Activated CD8-positive, alpha-beta memory T cell treated with anti-CD3 and anti-CD28 coated beads, Interleukin-2, amount 10 ng/mL, durations not matched to agents 7 days and 5 days (primary cell): ENCODE data around the gene PPP1R14D. TPM values are rescaled to one million over a fixed set of nuclear protein-coding genes. Genes with fewer than 3 reads are reported as not detected.
"Not testable (repeated sequence)": the region's sequence is repeated elsewhere in the genome, so short reads cannot be mapped to it uniquely, and the experiment has no call there.

ENCODE experiments used
- ATAC-seq: fragments of 150-1000 bp; cut with Tn5 transposase; one replicate; pipeline ENCODE4 v1.10.0; 2021; ENCODE audit warnings: moderate library complexity
- CTCF ChIA-PET: fragments of 350-600 bp; sonication (Branson Sonifier 250); formaldehyde crosslinking; loops from one replicate; lab custom pipeline; 2021; ENCODE audit warnings: antibody characterized with exemption; lab: Charles Lee
- DNase-seq: peaks from one replicate; pipeline ENCODE4 v3.0.0-alpha.2; 2020
- H3K27ac Mint-ChIP-seq: one replicate; pipeline ENCODE4 v1.8.0; 2021; ENCODE audit warnings: mild to moderate bottlenecking, mixed read lengths
- H3K27me3 Mint-ChIP-seq: one replicate; pipeline ENCODE4 v1.8.0; 2021; ENCODE audit warnings: mixed read lengths
- H3K36me3 Mint-ChIP-seq: one replicate; pipeline ENCODE4 v1.8.0; 2021; ENCODE audit warnings: mild to moderate bottlenecking, mixed read lengths
- H3K4me1 Mint-ChIP-seq: one replicate; pipeline ENCODE4 v1.8.0; 2021; ENCODE audit warnings: mixed read lengths
- H3K4me3 Mint-ChIP-seq: one replicate; pipeline ENCODE4 v1.8.0; 2021; ENCODE audit warnings: mild to moderate bottlenecking, moderate library complexity, mixed read lengths
- H3K9me3 Mint-ChIP-seq: one replicate; pipeline ENCODE4 v1.8.0; 2022; ENCODE audit warnings: low read depth, mixed read lengths
- total RNA-seq, 2 experiments: library from RNA; stranded (reverse); gene quantifications; one replicate each; pipeline ENCODE4 v1.2.3, GENCODE V29; 2021

PPP1R14D gene
- total RNA-seq, 2 experiments from 2014 or later = not detected

DNA sequence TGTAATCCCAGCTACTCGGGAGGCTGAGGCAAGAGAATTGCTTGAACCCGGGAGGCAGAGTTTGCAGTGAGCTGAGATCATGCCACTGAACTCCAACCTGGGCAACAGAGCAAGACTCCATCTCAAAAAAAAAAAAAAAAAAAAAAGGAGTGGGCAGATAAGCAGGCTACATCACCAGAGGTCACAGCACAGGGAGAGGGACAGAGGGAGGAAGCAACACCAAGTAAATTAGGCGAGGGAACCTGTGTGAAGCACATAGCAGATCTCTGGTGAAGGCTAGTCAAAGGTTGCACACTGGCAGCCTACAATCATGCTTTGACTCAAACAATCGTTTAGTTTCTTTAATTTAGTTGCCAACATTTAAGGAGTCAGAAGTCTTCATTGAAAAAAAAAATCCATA lies 32.6 kb upstream of the PPP1R14D start:
- peaks cover 20% of the 10 kb centered on the region for H3K4me1 Mint-ChIP-seq
- ATAC-seq, H3K27me3 Mint-ChIP-seq, H3K27ac Mint-ChIP-seq, DNase-seq, H3K4me3 Mint-ChIP-seq, H3K36me3 Mint-ChIP-seq, H3K9me3 Mint-ChIP-seq: not testable (repeated sequence)
- CTCF ChIA-PET = interaction anchor here (1.0 to 7.9 kb wide), 4 partner anchors 13 to 38 kb away, joined by 5 to 406 read pairs (median 202); partner anchors contain the start of genes RHOV, SPINT1 and VPS18

DNA sequence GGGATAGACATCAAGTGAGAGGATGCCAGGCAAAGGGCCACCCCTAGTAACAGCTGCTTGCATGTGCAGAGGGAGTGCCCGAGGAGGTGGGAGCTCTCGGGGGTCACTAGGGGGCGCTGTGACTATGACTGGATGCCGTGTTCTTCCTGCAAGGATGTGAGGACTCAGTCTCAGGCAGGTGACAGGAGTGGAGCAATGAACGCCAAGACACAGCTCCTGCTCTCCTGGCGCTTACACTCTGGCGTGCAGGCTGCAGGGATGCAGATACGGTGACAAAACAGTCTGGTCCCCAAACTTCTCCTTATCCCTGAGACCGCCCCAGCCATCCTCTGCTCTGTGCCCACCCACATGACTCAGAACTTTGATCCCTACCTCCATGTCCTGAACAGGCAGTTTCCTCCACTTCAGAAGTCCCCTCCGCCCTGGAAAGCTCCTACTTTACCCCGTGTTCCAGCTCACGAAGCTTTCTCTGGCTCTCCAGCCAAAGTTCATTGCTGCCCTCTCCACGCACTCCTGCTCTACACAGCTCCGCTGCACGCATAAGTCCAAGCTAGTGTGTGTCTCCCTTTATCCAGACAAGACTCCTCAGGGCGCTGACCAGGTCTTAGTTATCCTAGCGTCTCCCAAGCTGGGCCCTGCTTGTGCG lies 30.8 kb upstream of the PPP1R14D start:
- DNase-seq (peak; percentile 91), ATAC-seq (peak; percentile 88)
- Mint-ChIP-seq H3K27ac (no peak overlapping the region), H3K9me3 (no peaks in the 10 kb centered on the region), H3K36me3 (no peaks in the 10 kb centered on the region), H3K27me3 (peaks cover 8% of the 10 kb centered on the region), H3K4me3 (no peak overlapping the region), H3K4me1 (peaks cover 20% of the 10 kb centered on the region)
- CTCF ChIA-PET = interaction anchor here (0.6 to 7.9 kb wide), 45 partner anchors 10 to 536 kb away, joined by 3 to 406 read pairs (median 4); partner anchors contain the start of genes CHP1, DLL4, DNAJC17 and INAFM2

DNA sequence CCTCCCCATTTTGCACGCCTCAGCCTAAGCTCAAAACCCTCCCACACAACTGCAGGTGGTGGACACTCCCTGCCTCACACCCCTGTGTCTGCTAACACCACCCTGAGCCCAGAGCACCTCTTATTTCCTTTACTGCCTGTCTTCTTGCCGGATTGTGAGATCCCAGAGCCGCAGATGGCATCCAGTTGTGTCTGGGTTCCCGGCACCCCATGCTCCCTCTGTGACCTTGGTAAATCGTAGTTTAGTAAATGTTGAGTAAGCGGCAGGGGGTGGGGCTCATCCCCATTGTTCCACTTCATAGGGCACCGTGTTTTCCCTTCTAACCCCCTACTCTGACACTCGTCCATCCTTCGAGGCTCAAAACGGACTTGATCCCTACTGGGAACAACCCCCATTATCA lies 30.2 kb upstream of the PPP1R14D start:
- CTCF ChIA-PET = interaction anchor here (0.6 to 7.9 kb wide), 48 partner anchors 9 to 536 kb away, joined by 3 to 406 read pairs (median 4); partner anchors contain the start of genes DLL4, DNAJC17, INAFM2 and RAD51
- H3K36me3 Mint-ChIP-seq = no peaks in the 10 kb centered on the region

DNA sequence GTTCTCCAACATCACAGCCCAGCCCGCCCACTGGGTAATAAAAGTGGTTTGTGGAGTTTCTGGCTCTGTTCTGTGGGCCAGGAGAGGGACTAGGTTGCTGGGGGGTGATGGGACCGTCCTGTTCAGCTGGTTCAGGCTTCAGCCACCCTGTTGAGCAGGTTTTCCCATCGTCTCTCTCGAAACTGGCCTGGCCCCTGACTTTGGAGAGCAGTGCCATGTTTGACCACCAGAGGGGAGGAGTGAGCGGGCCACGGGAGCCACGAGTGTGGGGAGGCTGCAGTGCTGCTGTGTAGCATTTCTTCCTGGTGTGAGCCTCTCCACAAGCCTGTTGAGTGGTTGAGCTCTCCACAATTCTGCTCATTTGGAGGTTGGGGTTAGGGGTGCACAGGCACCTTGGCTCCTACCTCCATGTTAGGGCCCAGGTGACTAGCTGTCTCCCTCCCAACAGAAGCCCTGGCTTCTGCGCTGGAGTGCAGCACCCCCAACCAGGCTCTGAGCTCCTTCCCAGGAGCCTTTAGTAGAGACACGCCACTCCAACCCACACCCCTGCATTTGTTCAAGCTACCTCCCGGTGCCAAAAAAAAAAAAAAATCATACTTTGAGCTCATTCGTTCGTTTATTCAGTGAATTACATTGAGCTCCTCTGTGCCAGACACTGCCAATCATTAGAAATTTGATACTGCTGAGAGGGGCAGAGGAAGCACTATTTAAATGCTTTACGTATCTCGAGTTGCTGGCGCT lies 29.3 kb upstream of the PPP1R14D start:
- H3K4me3 Mint-ChIP-seq = no peak overlapping the region
- DNase-seq (peak; percentile 89), ATAC-seq (peak; percentile 91)
- H3K9me3 Mint-ChIP-seq = no peaks in the 10 kb centered on the region
- CTCF ChIA-PET = interaction anchor here (0.5 to 7.9 kb wide), 49 partner anchors 8 to 1111 kb away, joined by 3 to 406 read pairs (median 4); partner anchors contain the start of genes DNAJC17, RAD51, RHOV and RPUSD2
- H3K27ac Mint-ChIP-seq = no peak overlapping the region
- H3K4me1 Mint-ChIP-seq = peaks cover 20% of the 10 kb centered on the region
- peaks cover 6% of the 10 kb centered on the region for H3K27me3 Mint-ChIP-seq
- no peaks in the 10 kb centered on the region for H3K36me3 Mint-ChIP-seq

More for the DNA sequence above, 30.2 kb upstream of the PPP1R14D start:
- peaks cover 8% of the 10 kb centered on the region for H3K27me3 Mint-ChIP-seq
- no peak for DNase-seq
- no peak for ATAC-seq
- peaks cover 20% of the 10 kb centered on the region for H3K4me1 Mint-ChIP-seq
- H3K27ac Mint-ChIP-seq = no peak overlapping the region
- no peaks in the 10 kb centered on the region for H3K9me3 Mint-ChIP-seq
- H3K4me3 Mint-ChIP-seq = no peak overlapping the region

DNA sequence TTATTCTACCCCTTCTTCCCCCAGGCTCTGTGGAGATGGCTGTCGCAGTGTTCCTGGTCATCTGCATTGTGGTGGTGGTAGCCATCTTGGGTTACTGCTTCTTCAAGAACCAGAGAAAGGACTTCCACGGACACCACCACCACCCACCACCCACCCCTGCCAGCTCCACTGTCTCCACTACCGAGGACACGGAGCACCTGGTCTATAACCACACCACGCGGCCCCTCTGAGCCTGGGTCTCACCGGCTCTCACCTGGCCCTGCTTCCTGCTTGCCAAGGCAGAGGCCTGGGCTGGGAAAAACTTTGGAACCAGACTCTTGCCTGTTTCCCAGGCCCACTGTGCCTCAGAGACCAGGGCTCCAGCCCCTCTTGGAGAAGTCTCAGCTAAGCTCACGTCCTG lies 28.2 kb upstream of the PPP1R14D start:
- H3K27ac Mint-ChIP-seq = no peak overlapping the region
- H3K4me3 Mint-ChIP-seq = no peak overlapping the region
- no peaks in the 10 kb centered on the region for H3K36me3 Mint-ChIP-seq
- H3K9me3 Mint-ChIP-seq = no peaks in the 10 kb centered on the region
- H3K27me3 Mint-ChIP-seq = peaks cover 4% of the 10 kb centered on the region
- peaks cover 20% of the 10 kb centered on the region for H3K4me1 Mint-ChIP-seq
- no peak for DNase-seq
- CTCF ChIA-PET = interaction anchor here (1.3 to 7.9 kb wide), 13 partner anchors 10 to 200 kb away, joined by 3 to 406 read pairs (median 22); partner anchors contain the start of genes RHOV, SPINT1 and VPS18
- ATAC-seq = no peak

DNA sequence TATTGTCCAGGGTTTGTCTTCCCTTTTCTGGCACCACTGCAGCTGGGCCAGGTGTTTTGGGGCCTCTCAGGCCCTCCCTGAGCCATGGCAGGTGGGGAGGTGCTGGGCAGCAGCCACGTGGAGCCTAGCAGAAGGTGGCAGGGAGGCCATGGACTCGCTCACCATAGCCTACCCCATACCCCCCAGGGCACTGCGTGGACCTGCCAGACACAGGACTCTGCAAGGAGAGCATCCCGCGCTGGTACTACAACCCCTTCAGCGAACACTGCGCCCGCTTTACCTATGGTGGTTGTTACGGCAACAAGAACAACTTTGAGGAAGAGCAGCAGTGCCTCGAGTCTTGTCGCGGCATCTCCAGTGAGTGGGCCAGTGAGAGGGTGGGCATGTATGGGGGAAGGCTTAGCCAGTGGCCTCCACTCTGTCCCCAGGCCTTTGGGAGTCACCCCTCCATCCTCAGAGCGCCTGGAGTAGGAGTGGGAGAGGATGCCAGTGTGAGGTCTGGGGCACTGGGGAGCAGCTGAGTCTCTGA lies 27.3 kb upstream of the PPP1R14D start:
- Mint-ChIP-seq H3K27me3 (peaks cover 4% of the 10 kb centered on the region), H3K36me3 (no peaks in the 10 kb centered on the region), H3K9me3 (no peaks in the 10 kb centered on the region), H3K4me3 (no peak overlapping the region), H3K27ac (no peak overlapping the region), H3K4me1 (peaks cover 20% of the 10 kb centered on the region)
- CTCF ChIA-PET = interaction anchor here (0.9 to 7.9 kb wide), 6 partner anchors 18 to 43 kb away, joined by 3 to 406 read pairs (median 97); partner anchors contain the start of genes RHOV and VPS18
- no peak for DNase-seq
- no peak for ATAC-seq

DNA sequence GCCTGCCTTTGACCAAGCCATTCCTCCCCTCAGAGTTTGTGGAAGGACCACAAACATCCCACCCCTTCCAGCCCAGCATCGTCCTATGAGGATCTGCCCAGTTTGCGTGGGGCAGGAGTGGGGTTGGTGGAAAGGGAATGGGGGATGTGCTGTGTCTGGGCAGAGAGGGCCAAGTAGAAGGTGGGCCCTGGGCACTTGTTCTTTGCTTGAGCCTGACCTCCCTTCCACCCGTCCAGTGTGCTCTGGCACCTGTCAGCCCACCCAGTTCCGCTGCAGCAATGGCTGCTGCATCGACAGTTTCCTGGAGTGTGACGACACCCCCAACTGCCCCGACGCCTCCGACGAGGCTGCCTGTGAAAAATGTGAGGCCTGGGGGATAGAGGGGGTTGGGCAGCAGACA lies 25.7 kb upstream of the PPP1R14D start:
- CTCF ChIA-PET = interaction anchor here (2.2 to 7.9 kb wide), 3 partner anchors 20 to 45 kb away, joined by 14 to 406 read pairs (median 180); partner anchors contain the start of genes RHOV and VPS18
- Mint-ChIP-seq H3K27ac (no peak overlapping the region), H3K4me1 (peaks cover 16% of the 10 kb centered on the region), H3K9me3 (no peaks in the 10 kb centered on the region), H3K27me3 (no peaks in the 10 kb centered on the region), H3K36me3 (no peaks in the 10 kb centered on the region), H3K4me3 (no peak overlapping the region)
- ATAC-seq (no peak), DNase-seq (no peak)

DNA sequence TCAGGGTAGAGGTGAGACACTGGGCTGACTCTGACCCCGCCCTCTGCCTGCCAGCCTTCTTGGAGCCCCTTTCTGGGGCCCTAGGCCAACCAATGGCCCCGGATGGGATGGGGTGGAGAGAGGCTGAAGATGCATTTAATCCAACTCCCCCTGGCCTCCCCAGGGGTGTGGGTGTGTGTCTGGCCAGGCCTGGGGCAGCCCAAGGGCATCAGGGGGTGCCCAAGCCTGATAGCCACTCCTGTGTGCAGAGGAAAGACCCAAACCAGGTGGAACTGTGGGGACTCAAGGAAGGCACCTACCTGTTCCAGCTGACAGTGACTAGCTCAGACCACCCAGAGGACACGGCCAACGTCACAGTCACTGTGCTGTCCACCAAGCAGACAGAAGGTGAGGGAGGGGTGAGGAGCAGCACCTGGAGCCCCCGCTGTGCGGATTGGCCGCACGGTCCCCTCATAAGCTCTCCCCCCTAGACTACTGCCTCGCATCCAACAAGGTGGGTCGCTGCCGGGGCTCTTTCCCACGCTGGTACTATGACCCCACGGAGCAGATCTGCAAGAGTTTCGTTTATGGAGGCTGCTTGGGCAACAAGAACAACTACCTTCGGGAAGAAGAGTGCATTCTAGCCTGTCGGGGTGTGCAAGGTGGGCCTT lies 24.9 kb upstream of the PPP1R14D start:
- no peaks in the 10 kb centered on the region for H3K9me3 Mint-ChIP-seq
- no peak overlapping the region for H3K27ac Mint-ChIP-seq
- CTCF ChIA-PET = interaction anchor here (2.2 kb wide), 1 partner anchor 38 kb away, joined by 14 read pairs; no protein-coding TSS in a partner anchor
- no peak overlapping the region for H3K4me3 Mint-ChIP-seq
- no peaks in the 10 kb centered on the region for H3K27me3 Mint-ChIP-seq
- peaks cover 11% of the 10 kb centered on the region for H3K4me1 Mint-ChIP-seq
- DNase-seq = no peak
- ATAC-seq = no peak
- H3K36me3 Mint-ChIP-seq = no peaks in the 10 kb centered on the region

DNA sequence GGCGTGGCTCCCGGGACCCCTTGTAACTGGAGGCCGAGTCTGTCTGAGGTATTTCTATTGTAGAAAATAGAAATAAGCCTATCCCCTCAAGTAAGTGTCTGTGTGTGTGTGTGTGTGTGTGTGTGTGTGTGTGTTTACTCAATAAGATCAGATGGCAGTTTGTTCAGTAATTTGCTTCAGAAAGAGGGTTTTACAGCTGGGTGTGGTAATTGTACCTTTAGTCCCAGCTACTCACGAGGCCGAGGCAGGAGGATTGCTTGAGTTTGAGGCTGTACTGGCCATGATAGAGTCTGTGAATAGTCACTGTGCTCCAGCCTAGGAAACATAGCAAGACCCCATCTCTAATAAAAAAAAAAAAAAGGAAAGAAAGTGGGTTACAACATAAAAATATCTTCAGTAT lies 24.0 kb upstream of the PPP1R14D start:
- no peak for ATAC-seq
- Mint-ChIP-seq H3K4me1 (peaks cover 7% of the 10 kb centered on the region), H3K27ac (no peak overlapping the region), H3K27me3 (no peaks in the 10 kb centered on the region), H3K36me3 (no peaks in the 10 kb centered on the region), H3K4me3 (no peak overlapping the region), H3K9me3 (no peaks in the 10 kb centered on the region)
- CTCF ChIA-PET = interaction anchor here (1.6 kb wide), 1 partner anchor 42 kb away, joined by 9 read pairs; the partner anchor contains the start of gene VPS18
- no peak for DNase-seq

DNA sequence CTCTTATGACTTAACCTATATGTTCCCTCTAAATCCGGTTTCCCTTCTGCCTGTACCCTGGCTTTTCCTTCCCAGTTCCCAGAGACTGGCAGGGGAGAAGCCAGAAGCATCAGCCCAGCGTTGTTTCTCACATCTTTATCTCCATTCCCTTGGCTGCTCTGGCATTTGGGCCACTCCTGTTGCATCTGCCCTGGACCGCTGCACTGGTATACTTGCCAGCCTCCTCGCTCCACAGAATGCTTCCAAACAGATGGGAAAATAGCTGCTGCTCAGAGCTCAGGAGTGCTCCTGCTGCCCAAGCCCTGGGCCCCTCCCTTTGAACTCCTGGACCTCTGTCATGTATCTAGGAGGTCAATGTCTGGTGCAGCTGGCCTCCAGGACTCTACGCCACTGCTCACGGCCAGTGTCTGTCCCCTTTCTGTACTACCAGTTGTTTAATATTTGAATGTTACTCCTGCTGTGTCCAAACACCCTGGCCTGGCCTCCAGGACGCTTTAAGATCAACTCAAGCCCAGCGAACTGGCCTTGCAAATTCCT lies 22.1 kb upstream of the PPP1R14D start:
- H3K9me3 Mint-ChIP-seq = no peaks in the 10 kb centered on the region
- peaks cover 13% of the 10 kb centered on the region for H3K4me1 Mint-ChIP-seq
- no peak overlapping the region for H3K4me3 Mint-ChIP-seq
- CTCF ChIA-PET = interaction anchor here (0.6 to 1.8 kb wide), 4 partner anchors 41 to 261 kb away, joined by 3 to 9 read pairs (median 3); partner anchors contain the start of gene VPS18
- no peaks in the 10 kb centered on the region for H3K36me3 Mint-ChIP-seq
- no peak overlapping the region for H3K27ac Mint-ChIP-seq
- DNase-seq = no peak
- peaks cover 1% of the 10 kb centered on the region for H3K27me3 Mint-ChIP-seq
- no peak for ATAC-seq

DNA sequence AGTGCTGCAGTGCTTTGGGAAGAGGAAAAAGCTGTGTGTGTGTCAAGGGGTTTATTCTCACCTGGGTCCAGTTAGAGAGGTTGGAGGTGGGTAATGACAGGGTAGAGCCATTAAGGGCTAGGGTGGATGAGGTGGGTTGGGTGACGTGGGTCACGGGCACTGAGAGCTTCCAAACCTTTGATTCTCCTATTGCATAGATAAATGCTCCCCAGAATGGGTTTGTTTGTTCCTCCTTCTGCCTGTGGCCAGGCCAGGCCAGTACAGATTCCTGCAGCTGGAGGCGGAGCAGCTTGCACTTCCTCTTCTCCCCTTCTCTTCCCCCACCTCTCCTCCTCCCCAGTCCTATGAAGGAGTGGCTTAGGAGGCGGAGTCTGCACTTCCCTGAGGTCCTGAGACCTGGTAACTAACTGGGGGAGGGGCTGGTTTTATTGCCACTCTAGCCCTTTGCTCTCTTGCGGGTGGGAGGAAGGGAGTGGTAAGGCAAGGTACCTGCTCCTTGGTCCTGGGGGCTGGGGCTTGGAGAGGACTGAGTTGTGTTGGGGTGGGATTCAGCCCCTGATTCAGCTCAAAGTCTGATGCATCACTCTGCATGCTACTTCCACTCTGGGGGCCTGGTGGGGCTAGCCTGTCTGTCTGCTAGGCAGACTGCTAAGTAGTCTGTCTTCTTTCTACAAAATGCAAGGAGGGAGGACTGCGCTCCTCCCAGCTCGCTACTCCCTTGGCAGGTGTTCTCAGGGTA lies 18.9 kb upstream of the PPP1R14D start:
- no peaks in the 10 kb centered on the region for H3K36me3 Mint-ChIP-seq
- ATAC-seq (no peak), DNase-seq (no peak)
- no peaks in the 10 kb centered on the region for H3K9me3 Mint-ChIP-seq
- peaks cover 25% of the 10 kb centered on the region for H3K4me1 Mint-ChIP-seq
- CTCF ChIA-PET = interaction anchor here (1.7 to 2.9 kb wide), 2 partner anchors 11 to 45 kb away, joined by 5 to 33 read pairs; no protein-coding TSS in a partner anchor
- peaks cover 16% of the 10 kb centered on the region for H3K27me3 Mint-ChIP-seq
- no peak overlapping the region for H3K4me3 Mint-ChIP-seq
- no peak overlapping the region for H3K27ac Mint-ChIP-seq

DNA sequence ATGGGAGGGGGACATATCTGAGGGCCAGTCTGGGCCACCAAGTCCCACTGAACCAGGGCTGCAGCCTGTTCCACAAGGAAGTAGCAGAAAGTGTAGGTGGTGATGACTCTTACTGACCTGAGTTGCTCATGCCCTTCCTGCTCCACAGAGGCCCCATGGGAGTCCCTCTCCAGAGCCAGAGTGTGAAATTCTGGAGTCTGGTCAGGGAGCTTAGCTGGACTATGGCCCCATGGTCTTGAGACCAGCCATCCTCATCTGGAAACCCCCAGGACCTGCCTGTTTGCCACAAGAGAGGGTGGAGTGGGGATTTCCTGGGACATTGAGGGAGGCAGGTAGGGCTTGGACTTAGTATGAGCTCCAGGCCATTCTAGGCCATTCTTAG lies 18.3 kb upstream of the PPP1R14D start:
- H3K27ac Mint-ChIP-seq = no peak overlapping the region
- ATAC-seq (no peak), DNase-seq (no peak)
- CTCF ChIA-PET = interaction anchor here (1.7 to 2.9 kb wide), 2 partner anchors 11 to 45 kb away, joined by 5 to 33 read pairs; no protein-coding TSS in a partner anchor
- peaks cover 25% of the 10 kb centered on the region for H3K4me1 Mint-ChIP-seq
- peaks cover 21% of the 10 kb centered on the region for H3K27me3 Mint-ChIP-seq
- H3K4me3 Mint-ChIP-seq = no peak overlapping the region
- H3K9me3 Mint-ChIP-seq = no peaks in the 10 kb centered on the region
- H3K36me3 Mint-ChIP-seq = no peaks in the 10 kb centered on the region
